ENCODE data around the gene TMEM170A.
"Not testable (repeated sequence)": the region's sequence is repeated elsewhere in the genome, so short reads cannot be mapped to it uniquely, and the experiment has no call there.

Gene TMEM170A

DNA sequence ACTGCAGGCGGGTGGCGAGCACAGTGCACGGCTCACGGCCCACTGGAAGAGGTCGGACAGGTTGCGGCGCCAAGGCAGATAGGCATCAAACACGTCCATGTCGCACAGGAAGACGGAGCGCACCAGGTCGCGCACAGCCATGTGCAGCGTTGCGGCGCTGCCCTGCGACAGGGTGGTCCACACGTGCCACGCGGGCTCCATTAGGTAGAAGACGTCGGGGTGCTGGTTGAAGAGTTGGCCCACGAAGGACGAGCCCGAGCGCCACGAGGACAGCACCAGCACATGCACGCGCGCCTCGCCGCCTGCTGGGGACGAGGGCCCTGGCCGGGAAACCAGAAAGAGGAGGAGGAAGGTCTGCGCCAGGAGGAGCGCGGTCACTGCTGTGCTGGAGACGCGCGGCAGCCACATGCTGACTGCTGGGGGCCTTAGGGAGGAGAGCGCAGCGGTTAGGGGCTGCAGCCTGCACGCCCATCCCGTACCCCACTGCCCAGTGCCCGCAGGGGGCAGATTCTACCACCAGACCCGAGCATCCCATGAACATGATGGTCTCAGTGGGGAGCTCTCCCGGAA, 15.0 kb upstream of the TMEM170A start:
- DNase-seq, result no peak

DNA sequence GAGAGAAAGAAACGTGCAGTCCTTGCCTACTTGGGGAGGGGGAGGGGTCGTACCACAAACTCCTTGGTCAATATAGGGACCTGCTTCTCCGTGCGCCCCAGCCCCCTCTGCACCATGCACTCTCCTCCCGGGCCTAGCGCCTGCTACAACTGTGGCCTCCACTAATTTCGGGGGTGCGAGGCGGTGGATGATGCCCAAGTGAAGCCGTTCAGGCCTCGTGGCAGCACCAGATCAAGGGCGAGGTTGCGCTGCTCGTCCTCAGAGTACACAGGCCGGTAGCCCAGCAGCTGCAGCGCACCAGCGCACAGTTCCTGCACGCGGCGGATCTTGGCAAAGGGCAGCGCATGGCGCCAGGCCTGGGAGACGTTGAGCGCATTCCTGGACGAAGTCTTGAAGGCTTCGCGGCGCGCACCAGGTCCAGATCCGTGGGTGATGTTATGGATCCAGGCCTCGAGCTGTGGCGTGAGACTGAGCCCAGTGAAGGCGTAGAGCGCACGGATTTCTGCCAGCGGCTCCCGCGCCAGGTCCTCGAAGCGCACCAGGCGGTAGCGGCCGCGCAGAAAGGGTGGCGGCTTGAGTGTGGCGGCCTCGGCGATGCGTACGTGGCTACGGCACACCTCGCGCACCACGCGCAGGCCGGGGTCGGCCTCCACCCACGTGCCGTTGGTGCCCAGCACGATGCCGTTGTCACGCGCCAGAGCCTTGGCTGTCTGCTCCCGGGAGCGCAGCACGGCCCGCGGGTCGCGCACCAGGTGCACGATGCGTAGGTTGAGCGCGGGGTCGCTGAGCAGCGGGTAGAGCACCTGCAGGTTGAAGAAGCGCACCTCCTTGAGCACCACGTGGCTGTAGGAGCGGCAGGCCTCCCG, 14.2 kb upstream of the TMEM170A start:
- no peak for DNase-seq

DNA sequence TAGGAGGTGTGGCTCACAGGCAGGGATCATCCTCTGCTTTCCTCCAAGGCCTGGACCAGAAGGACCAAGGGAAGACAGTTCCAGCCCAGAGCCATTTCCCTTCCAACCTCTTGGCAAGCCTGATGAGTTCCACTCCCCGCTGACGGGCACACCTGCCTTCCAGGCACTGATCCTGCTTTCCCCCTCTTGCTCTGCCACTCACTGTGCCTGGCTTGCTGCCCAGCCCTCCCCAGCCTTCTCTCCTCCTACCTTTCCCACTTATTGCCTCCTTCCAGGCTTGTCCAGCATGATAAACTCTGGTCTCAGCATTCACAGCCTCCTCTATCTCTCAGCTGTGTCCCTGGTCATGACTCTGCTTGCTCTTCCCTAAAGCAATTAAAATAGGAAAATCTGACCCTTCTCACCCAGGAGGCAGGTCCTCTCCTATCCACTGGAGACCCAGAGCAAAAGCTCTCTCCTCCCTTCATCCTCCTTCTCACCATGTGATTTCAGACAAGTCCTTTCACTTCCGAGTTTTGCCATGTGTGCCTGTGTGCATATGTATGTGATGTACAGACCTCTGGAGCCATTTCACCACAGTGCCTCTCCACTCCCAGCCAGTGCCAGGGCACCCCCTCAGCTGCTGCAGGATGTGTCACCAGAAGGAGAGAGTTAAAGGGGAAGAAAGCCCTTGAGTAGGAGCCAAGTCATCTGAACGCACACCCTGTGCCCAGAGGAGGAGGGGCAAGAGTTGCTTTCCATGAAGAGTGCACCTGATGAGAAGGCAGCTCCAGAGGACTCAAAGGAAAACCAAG, 13.4 kb upstream of the TMEM170A start:
- no peak for DNase-seq

DNA sequence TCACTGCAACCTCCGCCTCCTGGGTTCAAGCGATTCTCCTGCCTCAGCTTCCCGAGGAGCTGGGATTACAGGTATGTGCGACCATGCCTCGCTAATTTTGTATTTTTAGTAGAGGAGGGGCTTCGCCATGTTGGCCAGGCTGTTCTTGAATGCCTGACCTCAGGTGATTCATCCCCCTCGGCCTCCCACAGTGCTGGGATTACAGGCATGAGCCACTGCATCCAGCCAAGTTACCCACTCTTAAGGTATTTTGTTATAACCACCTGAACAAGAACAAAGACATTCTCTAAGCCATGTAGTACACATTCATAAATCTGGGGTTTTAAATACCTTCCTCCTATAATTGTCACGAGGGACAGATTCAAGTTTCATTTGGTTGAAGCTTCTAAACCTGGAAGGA, 12.3 kb upstream of the TMEM170A start:
- DNase-seq, result no peak

DNA sequence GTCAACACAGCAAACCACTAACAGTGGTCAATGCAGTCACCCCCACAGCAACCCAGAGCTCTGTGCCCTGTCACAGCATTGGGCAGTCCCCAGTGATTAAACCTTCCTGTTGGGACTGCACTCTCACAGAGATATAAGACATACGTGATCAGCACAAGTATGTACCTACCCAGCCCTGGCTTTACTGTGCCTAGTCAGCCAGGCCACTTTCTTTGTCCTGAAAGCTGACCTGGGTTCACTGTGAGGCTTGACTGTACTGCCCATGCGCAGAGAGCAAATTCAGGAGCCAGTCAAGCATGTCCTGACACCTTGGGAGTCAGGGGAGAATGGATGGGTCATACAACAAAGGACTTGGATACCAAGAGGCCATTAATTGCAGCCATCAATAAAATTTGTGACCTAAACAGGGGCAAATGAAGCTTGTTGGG, 10.9 kb upstream of the TMEM170A start:
- no peak for DNase-seq

DNA sequence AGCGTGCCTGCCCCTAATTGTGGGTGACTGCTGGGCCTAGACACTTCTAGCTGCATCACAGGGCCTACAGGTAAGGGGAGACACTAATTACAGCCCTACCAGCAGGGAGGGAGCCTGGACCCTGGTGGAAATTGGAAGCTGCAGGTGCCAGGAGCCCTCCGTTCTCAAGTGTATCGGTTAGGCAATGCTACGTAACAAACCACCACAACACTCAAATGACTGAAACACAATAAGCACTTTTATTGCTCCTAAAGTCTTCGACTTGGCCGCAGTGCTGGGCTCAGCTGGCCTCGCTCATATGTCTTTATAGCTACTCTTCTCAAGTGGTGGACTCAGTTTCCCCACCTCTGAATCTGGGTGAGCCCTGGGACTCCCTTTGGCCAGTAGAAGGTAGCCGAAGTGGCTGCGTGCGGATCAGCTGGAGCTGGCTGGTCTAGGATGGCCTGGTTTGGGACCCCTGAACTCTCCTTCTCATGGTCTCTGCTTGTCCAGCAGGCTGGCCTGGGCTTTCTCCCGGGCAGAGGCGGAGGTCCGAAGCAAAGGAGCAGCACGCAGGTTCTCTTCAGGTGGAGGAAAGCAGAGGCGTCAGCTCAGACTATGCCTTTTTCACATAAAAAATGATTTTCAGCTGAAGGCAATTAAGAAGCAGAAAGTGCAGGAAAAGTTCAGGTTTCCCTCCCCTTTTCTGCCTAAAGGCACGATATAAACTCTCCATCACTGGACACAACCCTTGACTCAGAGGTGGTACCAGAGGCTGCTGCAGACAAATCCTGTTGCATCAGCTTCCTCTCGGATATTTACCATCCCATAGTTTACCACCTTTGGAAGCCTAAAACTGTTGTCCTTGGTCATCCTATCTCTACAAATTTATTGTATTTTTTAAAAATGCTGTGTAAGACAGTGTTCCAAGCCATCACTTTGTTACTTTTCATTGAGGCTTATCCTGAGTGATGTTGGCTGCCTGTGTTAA, 8.7 kb upstream of the TMEM170A start:
- DNase-seq, result no peak

DNA sequence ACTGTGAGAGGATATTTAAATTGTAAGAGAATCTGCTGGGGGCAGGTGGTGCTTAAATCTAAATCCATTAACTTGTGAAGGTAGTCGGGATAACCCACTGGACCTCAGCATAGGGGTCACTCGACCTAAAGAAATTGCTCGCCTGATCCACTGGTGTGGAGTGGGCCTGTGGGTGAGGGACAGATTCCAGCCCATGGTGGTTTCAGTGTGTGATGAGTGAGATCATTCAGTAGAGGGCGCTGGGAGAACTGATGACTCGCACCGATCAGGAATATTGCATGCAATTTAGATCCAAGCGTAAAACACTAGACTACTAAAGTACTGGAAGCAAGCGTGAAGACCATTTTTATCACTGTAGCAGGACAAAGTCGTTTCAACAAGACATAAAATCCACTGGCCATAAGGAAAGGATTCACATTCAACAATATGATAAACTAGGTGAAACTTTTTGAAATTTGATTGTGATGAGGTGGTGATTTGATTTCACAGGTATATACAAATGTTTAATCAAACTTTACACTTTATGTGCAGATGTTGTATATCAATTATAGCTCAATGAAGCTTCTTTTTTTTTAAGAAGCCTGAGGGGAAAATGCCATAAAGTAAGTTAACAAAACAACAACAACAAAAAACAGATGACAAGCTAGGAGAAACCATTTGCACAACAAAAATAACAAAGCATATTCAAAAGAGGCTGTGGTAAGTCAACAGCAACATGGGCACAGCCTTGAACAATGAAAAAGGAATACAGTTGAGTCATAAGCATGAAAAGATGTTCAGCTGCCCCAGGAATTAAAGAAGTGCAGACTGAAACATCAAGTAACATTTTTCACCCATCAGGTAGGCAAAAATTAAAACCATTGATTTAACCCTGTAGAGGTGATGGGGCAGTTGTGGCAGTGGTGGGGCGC, 7.5 kb upstream of the TMEM170A start:
- peak; percentile 60 for DNase-seq

DNA sequence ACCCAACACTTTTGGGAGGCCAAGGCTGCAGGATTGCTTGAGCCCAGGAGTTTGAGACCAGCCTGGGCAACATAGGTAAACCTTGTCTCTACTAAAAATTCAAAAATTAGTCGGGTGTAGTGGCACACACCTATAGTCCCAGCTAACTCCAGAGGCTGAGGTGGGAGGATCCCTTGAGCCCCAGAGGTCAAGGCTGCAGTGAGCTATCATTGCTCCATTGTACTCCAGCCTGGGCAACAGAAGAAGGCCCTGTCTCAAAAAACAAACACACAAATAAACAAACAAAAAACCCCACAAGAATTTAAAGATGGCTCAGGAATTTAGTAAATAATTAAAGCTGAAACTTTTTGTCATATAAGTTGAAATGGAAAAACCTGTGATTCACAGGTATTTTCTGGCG, 2.3 kb upstream of the TMEM170A start:
- no peak for DNase-seq

DNA sequence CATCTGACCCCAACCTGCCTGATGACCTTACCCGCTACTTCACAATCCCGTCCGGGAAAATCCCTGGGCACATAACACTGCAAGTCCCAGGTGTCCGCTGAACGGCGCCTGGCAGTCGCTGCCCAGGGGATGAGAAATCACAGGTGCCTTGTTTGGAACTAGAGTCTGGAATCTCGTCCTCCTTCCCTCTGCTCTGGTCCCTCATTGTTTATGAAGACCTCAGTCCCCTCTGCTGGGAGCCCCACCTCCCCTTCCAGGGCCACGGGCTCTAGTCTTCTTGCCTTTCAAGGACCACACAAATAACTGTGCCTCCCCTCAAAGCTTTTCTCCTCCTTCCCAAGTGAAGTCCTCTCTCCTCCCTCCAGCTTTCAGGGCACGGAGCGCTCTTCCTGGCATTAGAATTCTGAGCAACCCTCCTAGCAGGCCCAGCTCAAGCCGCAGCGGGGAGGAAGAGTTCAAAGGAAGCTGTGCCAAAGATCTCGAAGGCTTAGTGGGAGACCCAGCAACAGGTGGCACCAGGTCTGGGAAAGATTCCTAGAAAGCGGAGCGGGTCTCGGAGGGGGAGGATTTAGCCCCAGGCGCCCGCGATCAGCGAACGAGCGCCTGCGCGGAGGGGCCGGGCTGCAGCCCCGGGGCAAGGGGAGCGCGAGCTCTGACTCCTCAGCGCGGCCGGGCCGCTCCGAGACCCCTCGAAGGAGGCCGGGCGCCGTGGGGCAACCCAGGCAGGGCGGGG, 934 bp downstream of the TMEM170A start:
- DNase-seq, result peak; percentile 37

DNA sequence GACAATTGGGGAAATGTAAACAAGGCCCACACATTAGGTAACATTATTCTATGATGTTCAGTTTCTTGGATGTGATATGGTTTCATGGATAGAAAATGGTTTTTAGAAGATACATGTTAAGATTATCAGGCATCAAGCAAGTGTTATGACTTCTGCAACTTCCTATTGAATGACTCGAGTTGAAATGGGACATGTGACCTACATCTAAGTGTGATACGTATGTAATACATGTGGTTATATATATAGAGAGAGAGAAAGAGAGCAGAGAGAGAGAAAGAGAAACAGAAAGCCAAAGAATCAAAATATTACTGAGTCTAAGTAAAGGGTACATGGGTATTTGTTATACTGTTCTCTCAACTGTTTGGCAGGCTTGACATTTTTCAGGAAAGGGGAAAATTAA, 1.7 kb downstream of the TMEM170A start:
- no peak for DNase-seq

DNA sequence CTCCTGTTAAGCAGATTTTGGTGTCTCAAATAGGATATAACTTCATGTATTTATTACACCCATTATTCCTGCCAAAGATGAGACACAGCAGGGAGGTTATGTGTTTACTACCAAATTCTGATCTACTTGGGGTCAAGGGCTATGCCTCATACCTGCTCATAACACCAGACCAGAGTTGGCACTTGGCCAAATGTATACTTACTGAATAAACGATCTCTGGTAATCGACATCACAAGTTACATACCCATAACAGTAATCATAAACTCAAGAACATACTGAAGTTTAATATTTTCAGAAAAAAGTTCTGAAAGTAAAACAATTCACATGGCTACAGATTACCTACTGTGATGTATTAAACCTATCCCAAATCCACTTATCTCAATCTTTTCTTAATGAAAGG, 2.9 kb downstream of the TMEM170A start:
- DNase-seq, result no peak

DNA sequence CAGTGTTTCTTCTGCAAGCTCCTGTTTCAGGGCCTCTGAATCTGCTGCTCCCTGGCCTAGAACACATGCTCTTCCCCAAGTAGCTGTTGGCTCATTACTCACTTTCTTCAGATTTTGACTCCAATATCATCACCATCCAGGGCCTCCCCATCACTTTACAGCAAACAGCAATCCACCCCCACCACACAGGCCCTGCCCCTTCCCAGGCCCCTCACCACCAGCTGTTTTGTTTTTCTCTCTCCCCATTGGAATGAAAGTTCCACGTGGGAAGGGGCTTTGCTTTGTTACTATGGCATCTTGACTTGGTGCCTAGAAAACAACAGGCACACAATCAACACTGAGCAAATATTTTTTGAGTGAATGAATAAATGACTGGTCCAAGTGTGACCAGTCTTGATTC, 4.0 kb downstream of the TMEM170A start:
- DNase-seq, result no peak

DNA sequence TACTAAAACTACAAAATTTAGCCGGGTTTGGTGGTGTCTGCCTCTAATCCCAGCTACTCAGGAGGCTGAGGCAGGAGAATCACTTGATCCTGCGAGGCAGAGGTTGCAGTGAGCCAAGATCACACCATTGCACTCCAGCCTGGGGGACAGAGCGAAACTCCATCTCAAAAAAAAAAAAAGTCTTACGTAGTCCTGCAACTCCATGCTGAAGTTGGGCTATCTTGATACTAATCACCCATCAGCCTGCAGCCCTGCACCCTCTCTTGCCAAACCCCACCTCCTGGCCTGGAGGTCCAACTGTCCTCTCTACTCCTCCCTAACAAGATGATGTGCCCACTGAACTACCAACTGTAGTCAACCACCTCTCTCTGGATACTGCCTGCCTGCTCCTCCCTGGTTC, 4.8 kb downstream of the TMEM170A start:
- no peak for DNase-seq

DNA sequence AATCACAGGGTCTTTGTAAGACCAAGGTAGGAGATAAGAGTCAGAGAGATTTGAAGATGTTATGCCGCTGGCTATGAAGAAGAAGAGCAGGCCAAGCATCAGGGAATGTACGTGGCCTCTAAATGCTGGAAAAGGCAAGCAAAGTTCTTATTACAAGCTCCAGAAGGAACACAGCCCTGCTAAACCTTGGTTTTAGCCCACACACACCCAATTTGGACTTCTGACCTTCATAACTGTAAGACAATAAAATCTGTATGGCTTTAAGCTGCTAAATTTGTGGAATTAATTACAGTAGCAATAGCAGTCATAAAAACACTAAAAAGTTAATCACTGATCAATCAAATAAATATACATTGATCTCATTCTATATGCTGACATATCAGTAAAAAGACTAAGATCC, 6.0 kb downstream of the TMEM170A start:
- no peak for DNase-seq

DNA sequence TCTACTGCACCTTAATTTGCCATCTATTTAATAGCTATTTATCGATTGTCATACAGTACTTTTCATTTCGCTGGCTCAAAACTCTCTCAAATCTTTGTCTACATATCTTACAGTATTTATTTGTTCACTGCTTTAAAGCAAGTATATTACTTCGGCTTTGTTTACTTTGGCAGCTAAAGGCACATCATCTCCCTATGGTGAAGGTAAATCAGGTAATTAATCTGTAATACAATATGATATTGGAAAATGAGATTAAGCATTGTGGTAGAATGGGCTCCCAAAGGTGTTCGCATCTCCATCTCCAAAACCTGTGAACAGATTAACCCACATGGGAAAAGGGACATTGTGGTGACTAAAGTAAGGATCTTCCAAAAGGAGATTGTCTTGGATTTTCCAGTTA, 6.5 kb downstream of the TMEM170A start:
- no peak for DNase-seq

DNA sequence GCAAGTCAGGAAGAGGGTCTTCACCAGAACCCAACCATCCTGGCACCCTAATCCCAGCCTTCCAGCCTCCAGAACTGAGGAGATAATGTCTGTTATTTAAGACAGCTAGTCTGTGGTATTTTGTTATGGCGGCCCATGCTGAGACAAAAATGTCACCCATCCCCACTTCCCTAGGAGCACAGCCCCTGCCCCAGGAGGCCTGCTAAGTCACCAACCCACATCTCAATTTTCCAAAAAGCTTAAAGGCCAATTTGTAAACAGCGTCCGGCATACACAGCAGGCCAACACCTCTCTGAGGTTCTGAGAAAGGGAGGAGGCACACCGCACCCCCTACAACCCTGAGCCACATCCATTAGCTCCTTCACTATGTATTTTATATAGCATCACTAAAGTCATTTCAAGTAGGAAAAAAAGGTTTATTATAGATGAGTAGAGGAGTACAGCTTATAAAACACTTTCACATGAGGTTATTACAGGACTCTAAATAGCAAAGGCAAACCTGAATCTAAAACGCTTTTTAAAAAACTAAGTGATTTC, 6.9 kb downstream of the TMEM170A start:
- DNase-seq, result no peak

DNA sequence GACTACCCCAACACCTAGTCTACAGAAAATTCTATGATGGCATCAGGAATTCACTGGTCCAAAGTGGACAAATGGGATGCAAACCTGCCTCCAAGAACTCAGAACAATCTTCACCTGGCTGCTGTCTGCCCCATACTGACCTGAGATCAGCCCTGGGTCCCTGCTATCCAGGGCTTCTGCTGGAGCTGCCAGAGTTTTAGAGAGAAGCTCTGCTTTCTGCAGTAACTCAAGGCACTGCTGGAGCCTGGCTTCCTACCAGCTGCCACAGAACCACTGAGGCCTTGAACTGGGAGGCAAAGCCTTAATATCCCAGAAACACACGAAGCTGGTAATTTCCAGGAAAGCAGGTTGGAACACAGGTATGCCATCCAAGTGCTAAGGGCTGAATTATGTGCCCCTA, 7.5 kb downstream of the TMEM170A start:
- DNase-seq, result no peak

DNA sequence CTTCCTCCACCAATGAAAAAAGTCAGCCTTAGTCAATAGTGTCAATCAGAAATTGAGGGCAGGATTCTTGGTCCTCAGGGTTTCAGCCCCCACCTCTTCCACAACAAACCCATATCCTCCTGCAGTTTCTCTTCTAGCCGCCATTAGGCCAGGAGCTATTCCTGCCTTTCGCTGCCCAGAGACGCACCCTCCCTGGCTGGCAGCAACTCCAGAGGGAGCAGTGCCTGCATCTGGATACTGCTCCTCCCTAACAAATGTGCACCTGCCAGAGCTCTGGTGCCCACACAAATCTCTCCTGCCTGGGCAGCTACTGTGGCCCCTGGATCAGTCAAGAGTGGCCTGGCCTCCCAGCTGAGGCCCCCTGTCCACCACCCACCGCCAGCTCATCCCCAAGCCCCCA, 8.0 kb downstream of the TMEM170A start:
- not testable (repeated sequence) for DNase-seq

DNA sequence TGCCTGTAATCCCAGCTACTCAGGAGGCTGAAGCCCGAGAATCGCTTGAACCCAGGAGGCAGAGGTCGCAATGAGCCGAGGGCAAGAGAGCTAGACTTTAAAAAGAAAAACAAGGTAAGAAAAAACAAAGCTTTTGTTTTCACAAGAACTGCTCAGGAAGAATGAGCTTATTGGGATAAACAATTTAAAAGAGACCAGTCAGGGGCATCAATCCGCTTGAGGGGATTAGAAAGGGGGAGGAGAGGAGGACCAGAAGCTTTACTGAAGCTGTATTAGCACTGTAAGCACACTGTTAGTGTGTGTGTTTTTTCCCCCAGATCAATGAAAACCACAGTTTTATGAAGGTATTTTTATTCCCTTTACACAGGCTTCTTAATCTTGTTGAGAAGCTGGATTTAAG, 8.8 kb downstream of the TMEM170A start:
- DNase-seq, result no peak

DNA sequence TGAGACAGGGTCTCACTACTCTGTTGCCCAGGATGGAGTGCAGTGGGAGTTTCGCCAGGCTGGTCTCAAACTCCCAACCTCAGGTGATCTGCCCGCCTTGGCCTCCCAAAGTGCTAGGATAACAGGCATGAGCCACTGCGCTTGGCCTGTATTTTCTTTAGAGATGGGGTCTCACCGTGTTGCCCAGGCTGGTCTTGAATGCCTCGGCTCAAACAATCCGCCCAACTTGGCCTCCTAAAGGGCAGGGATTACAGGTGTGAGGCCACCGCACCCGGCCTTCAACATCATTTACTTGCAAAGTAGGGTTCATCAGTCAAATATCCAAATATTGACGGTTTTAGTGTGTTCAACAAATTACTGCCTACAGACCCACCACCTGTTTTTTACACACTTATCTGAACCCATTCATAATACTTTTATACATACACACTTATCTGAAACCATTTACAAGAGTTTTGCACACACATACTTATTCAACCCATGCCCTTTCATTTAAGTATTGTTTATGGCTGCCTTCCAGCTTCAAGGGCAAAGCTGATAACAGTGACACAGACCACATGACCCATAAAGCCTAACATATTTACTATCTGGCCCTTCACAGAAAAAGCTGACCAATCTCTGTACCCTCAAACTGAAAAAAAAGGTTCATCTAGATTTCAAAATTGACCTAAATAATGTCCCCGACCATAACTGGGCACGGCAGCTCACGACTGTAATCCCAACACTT, 11.9 kb downstream of the TMEM170A start:
- no peak for DNase-seq
